Measurements from ENCODE around the gene FBXL4. TPM values are rescaled to one million over a fixed set of nuclear protein-coding genes. Genes with fewer than 3 reads are reported as not detected.

Gene FBXL4
- total RNA-seq, 1 donor from 2014 or later: 14.4 TPM

- no peak overlapping the region for H3K27ac Mint-ChIP-seq (ENCODE audit: unreplicated experiment)
- H3K36me3 Mint-ChIP-seq (ENCODE audit: low read depth): peaks cover 14% of the 10 kb centered on the region
- H3K27me3 Mint-ChIP-seq (ENCODE audit: low read depth): no peaks in the 10 kb centered on the region
- TF ChIP-seq, protein P1, sequence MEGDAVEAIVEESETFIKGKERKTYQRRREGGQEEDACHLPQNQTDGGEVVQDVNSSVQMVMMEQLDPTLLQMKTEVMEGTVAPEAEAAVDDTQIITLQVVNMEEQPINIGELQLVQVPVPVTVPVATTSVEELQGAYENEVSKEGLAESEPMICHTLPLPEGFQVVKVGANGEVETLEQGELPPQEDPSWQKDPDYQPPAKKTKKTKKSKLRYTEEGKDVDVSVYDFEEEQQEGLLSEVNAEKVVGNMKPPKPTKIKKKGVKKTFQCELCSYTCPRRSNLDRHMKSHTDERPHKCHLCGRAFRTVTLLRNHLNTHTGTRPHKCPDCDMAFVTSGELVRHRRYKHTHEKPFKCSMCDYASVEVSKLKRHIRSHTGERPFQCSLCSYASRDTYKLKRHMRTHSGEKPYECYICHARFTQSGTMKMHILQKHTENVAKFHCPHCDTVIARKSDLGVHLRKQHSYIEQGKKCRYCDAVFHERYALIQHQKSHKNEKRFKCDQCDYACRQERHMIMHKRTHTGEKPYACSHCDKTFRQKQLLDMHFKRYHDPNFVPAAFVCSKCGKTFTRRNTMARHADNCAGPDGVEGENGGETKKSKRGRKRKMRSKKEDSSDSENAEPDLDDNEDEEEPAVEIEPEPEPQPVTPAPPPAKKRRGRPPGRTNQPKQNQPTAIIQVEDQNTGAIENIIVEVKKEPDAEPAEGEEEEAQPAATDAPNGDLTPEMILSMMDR (IDR thresholded peaks at IDR 0.05): no peak
- DNase-seq (ENCODE audit: low spot score): no peak
- H3K9me3 Mint-ChIP-seq (ENCODE audit: low read depth): peaks cover 3% of the 10 kb centered on the region
- H3K4me1 Mint-ChIP-seq (ENCODE audit: low read depth): peaks cover 13% of the 10 kb centered on the region
- no peak overlapping the region for H3K4me3 Mint-ChIP-seq (ENCODE audit: unreplicated experiment)
Observed at GRCh38 chr6:98900706-98901105, 47.0 kb downstream of the FBXL4 start.

DNA sequence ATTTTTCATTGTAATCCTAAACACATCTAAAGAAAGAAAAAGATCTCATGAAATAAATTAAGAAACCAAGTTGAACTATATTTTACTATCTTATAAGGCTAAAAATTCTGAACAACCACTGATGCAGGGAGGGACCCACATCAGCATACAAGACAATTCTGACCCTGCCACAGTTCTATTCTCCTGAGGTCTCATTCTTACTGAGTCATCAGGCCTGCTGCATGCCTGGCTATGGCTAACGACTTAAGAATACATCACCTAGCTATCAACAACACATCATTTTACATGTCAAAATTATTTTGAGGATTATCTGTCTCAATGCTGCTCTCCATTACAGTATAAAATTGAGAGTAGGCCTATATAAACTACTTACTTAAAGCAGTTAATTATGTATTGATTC is 52.9 kb downstream of the FBXL4 start:
- DNase-seq (ENCODE audit: low spot score): no peak
- Mint-ChIP-seq H3K4me1 (ENCODE audit: low read depth) (peaks cover 12% of the 10 kb centered on the region), H3K27ac (ENCODE audit: unreplicated experiment) (no peak overlapping the region), H3K4me3 (ENCODE audit: unreplicated experiment) (no peak overlapping the region), H3K9me3 (ENCODE audit: low read depth) (peaks cover 3% of the 10 kb centered on the region), H3K27me3 (ENCODE audit: low read depth) (no peaks in the 10 kb centered on the region), H3K36me3 (ENCODE audit: low read depth) (peaks cover 8% of the 10 kb centered on the region)
- TF ChIP-seq, protein P1 (IDR thresholded peaks at IDR 0.05): no peak

GRCh38 chr6:98887650-98888049 is 60.1 kb downstream of the FBXL4 start:
- Mint-ChIP-seq H3K4me3 (ENCODE audit: unreplicated experiment) (no peak overlapping the region), H3K9me3 (ENCODE audit: low read depth) (peaks cover 4% of the 10 kb centered on the region), H3K27me3 (ENCODE audit: low read depth) (no peaks in the 10 kb centered on the region), H3K27ac (ENCODE audit: unreplicated experiment) (no peak overlapping the region), H3K4me1 (ENCODE audit: low read depth) (no peaks in the 10 kb centered on the region), H3K36me3 (ENCODE audit: low read depth) (peaks cover 8% of the 10 kb centered on the region)
- TF ChIP-seq, protein P1 (IDR thresholded peaks at IDR 0.05): no peak
- no peak for DNase-seq (ENCODE audit: low spot score)

DNA sequence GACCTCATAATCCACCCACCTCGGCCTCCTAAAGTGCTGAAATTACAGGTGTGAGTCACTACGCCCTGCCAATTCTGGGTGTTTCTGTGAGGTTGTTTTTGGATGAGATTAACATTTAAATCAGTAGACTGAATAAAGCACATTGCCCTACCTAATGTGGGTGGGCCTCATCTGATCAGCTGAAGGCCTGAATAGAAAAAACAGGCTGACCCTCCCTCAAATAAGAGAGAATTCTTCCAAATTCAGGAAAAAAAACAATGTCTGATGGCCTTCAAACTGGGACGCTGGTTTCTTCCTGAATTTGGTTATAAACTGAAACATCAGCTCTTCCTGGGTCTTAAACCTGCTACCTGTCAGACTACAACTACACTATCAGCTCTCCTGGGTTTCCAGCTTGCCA is 62.4 kb downstream of the FBXL4 start:
- Mint-ChIP-seq H3K4me3 (ENCODE audit: unreplicated experiment) (no peak overlapping the region), H3K4me1 (ENCODE audit: low read depth) (no peaks in the 10 kb centered on the region), H3K27ac (ENCODE audit: unreplicated experiment) (no peak overlapping the region), H3K36me3 (ENCODE audit: low read depth) (peaks cover 10% of the 10 kb centered on the region), H3K9me3 (ENCODE audit: low read depth) (peaks cover 4% of the 10 kb centered on the region), H3K27me3 (ENCODE audit: low read depth) (no peaks in the 10 kb centered on the region)
- TF ChIP-seq, protein P1 (IDR thresholded peaks at IDR 0.05): no peak
- no peak for DNase-seq (ENCODE audit: low spot score)

DNA sequence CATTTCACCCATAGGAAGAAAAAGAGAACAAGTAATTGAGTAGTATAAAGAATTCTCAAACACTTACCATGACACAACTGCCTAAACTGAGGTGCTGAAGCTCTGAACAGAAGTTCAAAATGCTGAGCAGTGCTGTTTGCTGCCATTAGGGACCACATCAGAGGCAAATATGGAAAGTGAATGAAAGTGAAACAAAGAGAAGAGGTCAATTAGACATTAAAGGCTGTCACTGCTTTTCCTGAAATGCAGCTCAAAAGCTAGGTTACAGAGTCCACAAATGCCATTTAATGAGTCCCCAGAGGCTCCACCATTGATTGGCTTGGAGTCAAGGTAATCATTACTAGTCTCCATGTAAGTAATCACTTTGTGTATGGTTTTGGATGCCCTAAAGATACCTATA is 67.3 kb downstream of the FBXL4 start:
- Mint-ChIP-seq H3K4me1 (ENCODE audit: low read depth) (peaks cover 6% of the 10 kb centered on the region), H3K4me3 (ENCODE audit: unreplicated experiment) (no peak overlapping the region), H3K27me3 (ENCODE audit: low read depth) (no peaks in the 10 kb centered on the region), H3K36me3 (ENCODE audit: low read depth) (peaks cover 6% of the 10 kb centered on the region), H3K9me3 (ENCODE audit: low read depth) (no peaks in the 10 kb centered on the region), H3K27ac (ENCODE audit: unreplicated experiment) (no peak overlapping the region)
- TF ChIP-seq, protein P1 (IDR thresholded peaks at IDR 0.05): no peak
- DNase-seq (ENCODE audit: low spot score): no peak

Measured in chondrocyte (in vitro differentiated cells).